ENCODE results near the gene ERCC6L2. TPM values are rescaled to one million over a fixed set of nuclear protein-coding genes. Genes with fewer than 3 reads are reported as not detected.
A peak's percentile ranks its signal among the peaks of the same experiment; 100 is the strongest.

ERCC6L2 gene
- total and polyA plus RNA-seq, 2 of the 4 experiments (the other 2 are of a cell fraction): 13.0 to 67.6 TPM

GRCh38 chr9:95936579-95937075 lies 61.1 kb downstream of the ERCC6L2 start:
- H3K14ac ChIP-seq (replicated peaks; ENCODE audit: low read depth, low read length): no peak overlapping the region
- H3K18ac ChIP-seq (ENCODE audit: low read depth, low read length): peak overlapping the region; percentile 23; the same call in 1 of the 2 replicates
- DNase-seq (no peak), ATAC-seq (ENCODE audit: low read depth) (no peak)
- no CpG with 5 or more reads among the region's 3 CpGs for WGBS, 2 experiments (ENCODE audit: extremely low coverage in 2 of 2, insufficient read length in 1 of 2)
- H3K9me3 ChIP-seq (ENCODE audit: control insufficient read depth, insufficient read depth, low read length): no peaks in the 10 kb centered on the region
- H4K8ac ChIP-seq (ENCODE audit: low read depth in 2 of 2, low read length in 2 of 2): peak overlapping the region in 1 of 2 experiments; percentile 19; a peak in 1 of 4 replicates
- dilution Hi-C loops (cut with HindIII; ENCODE audit: low sequenced_read_pairs, unreplicated experiment) (no loop called here), intact Hi-C loops (cut with micrococcal nuclease) (no loop called here), in situ Hi-C loops (cut with MboI; ENCODE audit: low sequenced_read_pairs) (no loop called here)
- peaks cover 4% of the 10 kb centered on the region; the same call in 1 of the 2 replicates for H3K9me1 ChIP-seq (ENCODE audit: insufficient read depth, low read length)
- no peak overlapping the region for H3K23ac ChIP-seq (ENCODE audit: low read depth, low read length)
- H4K20me1 ChIP-seq (ENCODE audit: insufficient read depth, low read length): no peaks in the 10 kb centered on the region
- no peak overlapping the region for H3K9ac ChIP-seq (ENCODE audit: low read depth, low read length)
- no peaks in the 10 kb centered on the region for H3K27me3 ChIP-seq (ENCODE audit: control insufficient read depth, insufficient read depth, low read length)
- TF ChIP-seq BHLHE40 (IDR thresholded peaks at IDR 0.05; ENCODE audit: low read depth, low read length) (no peak), MXI1 (IDR thresholded peaks at IDR 0.05; ENCODE audit: borderline replicate concordance, low read depth, low read length) (no peak), ELK1 (IDR thresholded peaks at IDR 0.05; ENCODE audit: borderline replicate concordance, low read depth, low read length) (no peak), RAD21 (IDR thresholded peaks at IDR 0.05; ENCODE audit: low read length) (no peak), MAZ (IDR thresholded peaks at IDR 0.05; ENCODE audit: borderline replicate concordance, low read depth, low read length) (no peak), USF2 (IDR thresholded peaks at IDR 0.05; ENCODE audit: low read depth, low read length) (no peak), NFE2L2 (IDR thresholded peaks at IDR 0.05; ENCODE audit: low read depth, low read length) (no peak), CHD1 (IDR thresholded peaks at IDR 0.05; ENCODE audit: low read depth, low read length) (no peak), MAFK (IDR thresholded peaks at IDR 0.05; ENCODE audit: low read depth, low read length) (no peak), CTCF (conservative IDR thresholded peaks at IDR 0.05; ENCODE audit: low read depth, low read length) (no peak), RFX5 (IDR thresholded peaks at IDR 0.05; ENCODE audit: low read depth, low read length) (no peak), RCOR1 (IDR thresholded peaks at IDR 0.05; ENCODE audit: insufficient replicate concordance, low read length) (no peak), POLR2A (IDR thresholded peaks at IDR 0.05; ENCODE audit: low read depth, low read length) (no peak), SMC3 (IDR thresholded peaks at IDR 0.05; ENCODE audit: low read depth, low read length) (no peak), CEBPB (IDR thresholded peaks at IDR 0.05; ENCODE audit: low read depth, low read length) (no peak), FOS (IDR thresholded peaks at IDR 0.05; ENCODE audit: low read depth, low read length) (no peak)
- H4K91ac ChIP-seq (ENCODE audit: insufficient read depth, low read depth, low read length): no peak overlapping the region; the same call in 1 of the 2 replicates
- no peak overlapping the region for H2BK120ac ChIP-seq (ENCODE audit: low read depth, low read length)
- H2AK5ac ChIP-seq (ENCODE audit: low read depth, low read length): no peak overlapping the region
- ChIA-PET CTCF (no interaction called here), POLR2A (ENCODE audit: unreplicated experiment) (no interaction called here)
- peak overlapping the region; percentile 78 for H2BK5ac ChIP-seq (ENCODE audit: low read depth, low read length, poor library complexity, severe bottlenecking)
- H3K4me2 ChIP-seq (ENCODE audit: low read depth, low read length): no peak overlapping the region
- no peak overlapping the region; the same call in 1 of the 2 replicates for H4K5ac ChIP-seq (ENCODE audit: low read depth, low read length)
- H2AK9ac ChIP-seq (replicated peaks; ENCODE audit: low read depth, low read length, poor library complexity): no peak overlapping the region
- no peak overlapping the region for H3K27ac ChIP-seq (ENCODE audit: insufficient read depth, low read length)
- H3K4me3 ChIP-seq (ENCODE audit: insufficient read depth, low read depth, low read length): no peak overlapping the region
- H3K56ac ChIP-seq (ENCODE audit: extremely low read depth, insufficient read depth, low read length): no peak overlapping the region
- BruUV-seq (replicated peaks): no TSS peak
- H2AFZ ChIP-seq (replicated peaks; ENCODE audit: low read length, poor library complexity): no peak overlapping the region
- H3K4ac ChIP-seq (ENCODE audit: low read depth, low read length): no peak overlapping the region; the same call in 1 of the 2 replicates
- H3K36me3 ChIP-seq (ENCODE audit: control insufficient read depth, insufficient read depth, low read length): peaks cover 14% of the 10 kb centered on the region
- H3K4me1 ChIP-seq (ENCODE audit: control insufficient read depth, insufficient read depth, low read length): peaks cover 4% of the 10 kb centered on the region
- H2BK20ac ChIP-seq (ENCODE audit: low read depth, low read length): no peak overlapping the region
- no peak overlapping the region for H2BK15ac ChIP-seq (ENCODE audit: low read depth, low read length)
- peaks cover 0 to 7% of the 10 kb centered on the region in 2 experiments; a peak in 1 of 4 replicates for H3K79me1 ChIP-seq (ENCODE audit: low read depth in 1 of 2, low read length in 2 of 2)
